AG10803 (cell line): ENCODE results near the gene ZNF584.
"Not testable (repeated sequence)": the region's sequence is repeated elsewhere in the genome, so short reads cannot be mapped to it uniquely, and the experiment has no call there.

Source experiments
- DNase-seq: peaks from one replicate; pipeline ENCODE4 v3.0.0; 2010; ENCODE audit warnings: low read depth
- H3K4me3 ChIP-seq: 2 replicates; pipeline ENCODE4 v1.5.1; 2011; ENCODE audit warnings: mild to moderate bottlenecking, low read length, control low read depth
- CTCF ChIP-seq: conservative IDR thresholded peaks from 2 replicates; pipeline ENCODE4 v1.5.1; 2011; ENCODE audit warnings: mild to moderate bottlenecking, low read length, control low read depth, inconsistent platforms

ZNF584 gene

GRCh38 chr19:58400316-58400915 is 8.0 kb upstream of the ZNF584 start:
- peak; percentile 44 for DNase-seq
- no peak for TF ChIP-seq CTCF
- peak overlapping the region; percentile 70 for H3K4me3 ChIP-seq

- TF ChIP-seq CTCF, result no peak
- peak; percentile 99 for DNase-seq
- peak overlapping the region; percentile 78 for H3K4me3 ChIP-seq
Observed at GRCh38 chr19:58400916-58401839, 7.3 kb upstream of the ZNF584 start.

- DNase-seq, result no peak
- TF ChIP-seq CTCF, result no peak
- peak overlapping the region; percentile 78 for H3K4me3 ChIP-seq
Observed at GRCh38 chr19:58401840-58402421, 6.5 kb upstream of the ZNF584 start.

- DNase-seq, H3K4me3 ChIP-seq: not testable (repeated sequence)
Observed at GRCh38 chr19:58403920-58404478, 4.5 kb upstream of the ZNF584 start.

GRCh38 chr19:58406818-58407657 is 1.4 kb upstream of the ZNF584 start:
- DNase-seq, result no peak
- TF ChIP-seq CTCF, result peak; percentile 46
- H3K4me3 ChIP-seq, result peak overlapping the region; percentile 93

GRCh38 chr19:58407658-58408151 is 744 bp upstream of the ZNF584 start:
- H3K4me3 ChIP-seq, result peak overlapping the region; percentile 93
- no peak for TF ChIP-seq CTCF
- DNase-seq, result no peak
